ENCODE data around the gene ZCCHC14. TPM values are rescaled to one million over a fixed set of nuclear protein-coding genes. Genes with fewer than 3 reads are reported as not detected.

The ZCCHC14 gene
- total RNA-seq, 1 experiment from 2014 or later = 27.7 TPM

DNA sequence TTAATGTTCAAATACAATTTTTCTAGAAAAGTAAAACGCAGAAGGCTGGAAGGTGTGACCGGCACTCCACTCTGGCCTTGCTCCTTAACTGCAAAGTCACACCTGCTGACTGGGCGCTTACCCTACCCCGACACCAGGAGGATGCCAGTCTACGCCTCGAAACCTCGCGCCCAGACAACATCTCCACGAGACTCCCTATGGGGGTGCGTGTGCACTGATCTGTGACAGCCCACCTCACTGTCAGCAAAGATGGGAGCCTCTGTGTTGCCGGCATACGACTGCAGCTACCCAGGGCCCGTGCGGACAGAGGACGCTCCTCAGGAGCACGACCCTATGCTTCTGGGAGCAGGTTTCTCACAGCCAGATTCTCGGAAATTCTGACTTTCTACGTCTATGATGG, 74.6 kb downstream of the ZCCHC14 start:
- no peak overlapping the region for H2BK5ac ChIP-seq (ENCODE audit: insufficient read length, low read length)
- H3K36me3 Mint-ChIP-seq (ENCODE audit: insufficient read depth in 1 of 3, low read depth in 3 of 3) = peaks cover 26 to 66% (median 64%) of the 10 kb centered on the region in 3 experiments
- H3T11ph ChIP-seq (ENCODE audit: low read length) = no peak overlapping the region
- no peaks in the 10 kb centered on the region for H3K27me3 Mint-ChIP-seq (ENCODE audit: low read depth)
- no peaks in the 10 kb centered on the region; a peak in 1 of 5 replicates for H3K9me3 Mint-ChIP-seq
- H2AK5ac ChIP-seq (ENCODE audit: insufficient read length, low read length) = no peak overlapping the region
- no peaks in the 10 kb centered on the region for H3K9me3 ChIP-seq (ENCODE audit: control insufficient read depth, low read depth, low read length)
- H3K27me3 ChIP-seq (ENCODE audit: insufficient read depth, low read length) = no peaks in the 10 kb centered on the region
- no peak overlapping the region for H2BK20ac ChIP-seq (ENCODE audit: low read depth, low read length, poor library complexity, severe bottlenecking)
- no peak overlapping the region for H3K23ac ChIP-seq (ENCODE audit: insufficient read length, low read depth, low read length)
- H2BK12ac ChIP-seq (ENCODE audit: insufficient read length, low read depth, low read length) = no peak overlapping the region
- H3K23me2 ChIP-seq (ENCODE audit: insufficient read length, low read depth, low read length, poor library complexity, severe bottlenecking) = no peaks in the 10 kb centered on the region
- H3K9ac ChIP-seq (ENCODE audit: extremely low read depth, insufficient read length, low read length) = no peak overlapping the region
- H3K56ac ChIP-seq (ENCODE audit: insufficient read length, low read depth, low read length) = no peak overlapping the region
- H4K91ac ChIP-seq (ENCODE audit: insufficient read length, low read depth, low read length) = no peak overlapping the region
- H3K4me3 Mint-ChIP-seq = no peak overlapping the region
- H3K79me2 ChIP-seq (ENCODE audit: insufficient read depth, low read length) = no peaks in the 10 kb centered on the region
- peaks cover 11 to 16% of the 10 kb centered on the region in 2 experiments for H3K4me1 Mint-ChIP-seq
- no peak overlapping the region for H3K4me2 ChIP-seq (ENCODE audit: insufficient read depth, insufficient read length, low read length)
- TF ChIP-seq, protein P1, sequence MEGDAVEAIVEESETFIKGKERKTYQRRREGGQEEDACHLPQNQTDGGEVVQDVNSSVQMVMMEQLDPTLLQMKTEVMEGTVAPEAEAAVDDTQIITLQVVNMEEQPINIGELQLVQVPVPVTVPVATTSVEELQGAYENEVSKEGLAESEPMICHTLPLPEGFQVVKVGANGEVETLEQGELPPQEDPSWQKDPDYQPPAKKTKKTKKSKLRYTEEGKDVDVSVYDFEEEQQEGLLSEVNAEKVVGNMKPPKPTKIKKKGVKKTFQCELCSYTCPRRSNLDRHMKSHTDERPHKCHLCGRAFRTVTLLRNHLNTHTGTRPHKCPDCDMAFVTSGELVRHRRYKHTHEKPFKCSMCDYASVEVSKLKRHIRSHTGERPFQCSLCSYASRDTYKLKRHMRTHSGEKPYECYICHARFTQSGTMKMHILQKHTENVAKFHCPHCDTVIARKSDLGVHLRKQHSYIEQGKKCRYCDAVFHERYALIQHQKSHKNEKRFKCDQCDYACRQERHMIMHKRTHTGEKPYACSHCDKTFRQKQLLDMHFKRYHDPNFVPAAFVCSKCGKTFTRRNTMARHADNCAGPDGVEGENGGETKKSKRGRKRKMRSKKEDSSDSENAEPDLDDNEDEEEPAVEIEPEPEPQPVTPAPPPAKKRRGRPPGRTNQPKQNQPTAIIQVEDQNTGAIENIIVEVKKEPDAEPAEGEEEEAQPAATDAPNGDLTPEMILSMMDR (conservative IDR thresholded peaks at IDR 0.05) = no peak
- H3K4me1 ChIP-seq (ENCODE audit: insufficient read depth, low read length) = no peaks in the 10 kb centered on the region
- DNase-seq = no peak
- no peak overlapping the region for H3K4ac ChIP-seq (ENCODE audit: low read depth, low read length)
- H4K8ac ChIP-seq (replicated peaks; ENCODE audit: insufficient read length, low read depth, low read length) = no peak overlapping the region
- peaks cover 2% of the 10 kb centered on the region for H4K20me1 ChIP-seq (ENCODE audit: control insufficient read depth, insufficient read depth, insufficient read length)
- no peak overlapping the region for H2BK120ac ChIP-seq (ENCODE audit: low read depth, low read length, poor library complexity, severe bottlenecking)
- no peak overlapping the region for H2AFZ ChIP-seq (ENCODE audit: low read length)
- no peak overlapping the region for H3K27ac ChIP-seq (ENCODE audit: insufficient read length, low read depth, low read length)
- H3K27ac Mint-ChIP-seq = peak overlapping the region in 1 of 3 experiments; percentile 36; a peak in 1 of 7 replicates
- H4K5ac ChIP-seq (ENCODE audit: insufficient read length, low read depth, low read length) = no peak overlapping the region
- no peaks in the 10 kb centered on the region for H3K79me1 ChIP-seq (ENCODE audit: insufficient read depth, low read depth, low read length, poor library complexity, severe bottlenecking)
- WGBS (ENCODE audit: extremely low coverage, insufficient read length, low lambda C conversion rate) = no CpG with 5 or more reads among the region's 18 CpGs
- H3K18ac ChIP-seq (ENCODE audit: insufficient read length, low read depth, low read length) = no peak overlapping the region
- H3K14ac ChIP-seq (ENCODE audit: insufficient read depth, low read length) = no peak overlapping the region
- no peak overlapping the region for H2BK15ac ChIP-seq (ENCODE audit: low read depth, low read length)
